GM21576 (cell line): Measurements from ENCODE around the gene SBF2.

Experiments used
- ATAC-seq: cut with Tn5 transposase; IDR thresholded peaks from one replicate; pipeline ENCODE4 v1.9.1; 2021; ENCODE audit warnings: mild to moderate bottlenecking, moderate library complexity; ENCODE audit not compliant: unreplicated experiment

SBF2 gene

DNA sequence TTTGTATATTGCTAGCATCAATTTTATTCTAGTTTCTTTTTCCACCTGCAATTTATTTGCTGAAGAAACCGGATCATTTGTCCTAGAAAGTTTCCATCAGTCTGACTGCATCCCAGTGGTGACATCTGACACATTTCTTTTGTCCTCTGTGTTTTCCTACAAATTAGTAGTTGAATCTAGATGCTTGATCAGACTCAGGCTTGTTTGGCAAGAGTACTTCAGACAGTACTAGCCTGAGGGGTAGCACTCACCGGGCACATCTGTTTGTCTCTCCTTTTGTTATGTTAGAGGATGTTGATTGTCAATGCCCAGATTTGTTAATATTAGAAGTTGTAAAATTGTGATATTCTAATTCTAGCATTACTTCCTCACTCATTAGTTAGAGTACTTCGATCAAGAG lies 425.4 kb downstream of the SBF2 start:
- no peak for ATAC-seq

DNA sequence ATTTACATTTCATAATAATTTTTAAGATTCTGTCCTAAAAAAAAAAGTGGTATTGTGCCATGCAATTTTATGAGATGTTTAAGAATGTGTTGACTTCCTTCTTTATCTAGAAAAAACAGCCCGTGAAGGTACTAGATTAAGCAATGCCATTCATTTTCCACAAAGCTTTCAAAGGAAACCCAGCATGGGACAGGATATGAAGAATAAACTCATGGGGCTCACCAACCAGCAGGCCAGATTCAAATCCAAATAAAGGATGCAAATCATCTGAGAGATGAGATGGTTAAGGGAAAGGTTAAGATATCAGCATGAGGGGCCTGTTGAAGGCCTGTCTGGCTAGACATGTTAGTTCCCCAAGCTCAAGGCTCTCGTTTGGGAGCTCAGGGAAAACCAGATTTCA lies 431.0 kb downstream of the SBF2 start:
- ATAC-seq: no peak

DNA sequence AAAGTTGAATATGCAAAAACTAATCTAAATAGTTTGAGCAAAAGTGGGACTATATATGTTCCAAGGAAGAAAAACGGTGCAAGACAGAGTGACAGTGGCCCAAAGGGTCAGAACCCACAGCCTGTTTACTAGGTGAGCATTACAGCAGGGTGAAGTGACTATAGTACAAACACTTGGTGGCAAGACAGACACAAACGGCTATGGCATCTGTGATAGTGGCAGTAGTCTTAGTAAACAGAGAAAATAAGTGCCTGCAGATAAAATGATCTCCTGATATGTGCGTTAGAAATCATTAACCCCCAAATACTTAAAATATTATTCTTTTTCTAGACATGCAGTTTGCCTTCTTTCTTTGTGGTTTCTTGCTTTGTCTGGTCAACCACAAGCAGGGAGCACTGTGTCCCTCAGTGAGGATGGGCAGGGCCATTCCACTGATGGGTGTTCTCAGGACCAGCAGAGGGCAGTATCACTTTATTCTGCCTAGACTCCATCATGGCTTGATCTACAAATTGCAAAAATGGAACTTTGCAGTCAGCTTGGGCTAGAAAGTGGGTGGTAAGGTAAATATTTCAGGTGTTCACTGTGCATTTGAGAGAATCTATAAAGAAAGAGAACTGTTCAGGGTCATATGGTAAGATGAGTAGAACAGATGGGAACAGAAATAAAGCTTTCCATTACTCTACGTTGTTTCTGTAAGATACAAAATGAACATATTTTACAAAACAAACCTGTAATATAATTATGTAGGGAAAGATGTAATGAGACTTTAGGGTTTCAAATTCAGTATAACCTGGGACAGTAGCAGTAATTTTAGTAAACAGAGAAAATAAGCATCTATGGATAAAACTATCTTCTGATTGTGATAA lies 431.9 kb downstream of the SBF2 start:
- ATAC-seq: peak; percentile 88

DNA sequence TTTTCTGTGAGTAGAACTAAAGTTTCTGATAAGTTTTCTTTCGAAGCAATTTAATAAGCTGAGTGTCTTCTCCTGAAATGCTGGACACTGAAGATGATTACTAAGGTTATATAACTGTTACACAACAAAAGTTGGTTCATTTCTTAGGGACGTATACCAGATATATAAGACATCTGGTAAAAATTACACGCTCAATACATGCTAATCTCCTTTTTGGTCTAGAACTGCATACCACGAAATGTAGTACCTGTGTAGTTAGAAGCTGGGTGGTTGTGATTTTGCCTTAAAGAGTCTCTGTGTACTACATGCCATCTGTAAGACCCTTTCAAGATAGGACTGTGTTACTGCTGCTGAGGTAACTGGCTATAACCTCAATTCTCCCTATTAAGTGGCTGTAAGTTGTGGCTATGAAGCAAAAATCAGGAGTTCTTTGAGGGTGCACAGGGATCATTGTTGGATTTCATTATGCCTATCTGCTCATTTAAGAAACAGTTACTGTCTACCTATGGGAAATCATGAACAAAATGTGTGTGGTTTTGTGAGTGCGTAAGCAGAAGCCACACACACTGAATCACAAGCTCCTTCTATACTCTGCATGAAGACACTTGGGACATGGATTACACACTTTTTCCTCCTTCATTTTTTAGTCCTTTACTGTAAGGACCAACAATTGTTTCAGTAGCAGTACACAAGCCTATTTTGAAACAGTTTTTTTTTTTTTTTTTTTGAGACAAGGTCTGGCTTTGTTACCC lies 434.3 kb downstream of the SBF2 start:
- no peak for ATAC-seq

DNA sequence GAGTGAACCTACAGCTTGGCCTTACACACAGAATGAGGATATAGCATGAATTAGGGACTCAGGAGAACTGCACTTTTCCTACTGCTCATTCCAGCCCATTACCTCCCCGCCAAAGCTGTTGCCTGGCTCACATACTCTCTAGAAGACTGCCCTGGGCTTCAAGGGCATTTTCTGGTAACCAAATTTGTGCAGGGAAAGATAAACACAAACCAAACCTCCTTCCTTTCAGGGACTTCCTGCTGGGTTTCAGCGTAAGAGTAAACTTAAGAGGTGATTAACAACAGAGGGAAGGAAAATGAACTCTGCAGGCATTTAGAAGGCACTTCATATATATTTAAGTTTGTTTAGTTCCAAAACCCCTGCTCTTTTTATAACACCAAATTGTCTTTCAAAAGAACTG lies 435.2 kb downstream of the SBF2 start:
- ATAC-seq: no peak

DNA sequence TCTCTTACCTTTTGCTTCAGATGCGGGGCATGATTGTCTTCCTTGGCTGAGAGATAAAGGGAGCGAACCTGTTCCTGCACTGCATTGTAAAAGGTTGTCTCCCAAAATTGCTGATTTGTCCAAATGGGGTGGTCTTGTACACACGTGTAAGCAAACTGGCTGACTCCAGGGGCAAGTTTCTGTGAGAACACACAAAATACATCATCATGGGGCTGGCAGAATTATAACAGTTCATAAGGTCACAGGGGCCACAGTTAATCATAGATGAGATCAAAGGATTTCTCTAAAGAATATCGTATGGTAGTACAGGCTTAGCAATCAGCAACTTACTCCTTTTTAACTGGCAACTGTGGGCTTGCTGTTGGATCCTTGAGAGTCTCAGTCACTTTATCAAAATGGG lies 435.8 kb downstream of the SBF2 start:
- ATAC-seq: no peak

DNA sequence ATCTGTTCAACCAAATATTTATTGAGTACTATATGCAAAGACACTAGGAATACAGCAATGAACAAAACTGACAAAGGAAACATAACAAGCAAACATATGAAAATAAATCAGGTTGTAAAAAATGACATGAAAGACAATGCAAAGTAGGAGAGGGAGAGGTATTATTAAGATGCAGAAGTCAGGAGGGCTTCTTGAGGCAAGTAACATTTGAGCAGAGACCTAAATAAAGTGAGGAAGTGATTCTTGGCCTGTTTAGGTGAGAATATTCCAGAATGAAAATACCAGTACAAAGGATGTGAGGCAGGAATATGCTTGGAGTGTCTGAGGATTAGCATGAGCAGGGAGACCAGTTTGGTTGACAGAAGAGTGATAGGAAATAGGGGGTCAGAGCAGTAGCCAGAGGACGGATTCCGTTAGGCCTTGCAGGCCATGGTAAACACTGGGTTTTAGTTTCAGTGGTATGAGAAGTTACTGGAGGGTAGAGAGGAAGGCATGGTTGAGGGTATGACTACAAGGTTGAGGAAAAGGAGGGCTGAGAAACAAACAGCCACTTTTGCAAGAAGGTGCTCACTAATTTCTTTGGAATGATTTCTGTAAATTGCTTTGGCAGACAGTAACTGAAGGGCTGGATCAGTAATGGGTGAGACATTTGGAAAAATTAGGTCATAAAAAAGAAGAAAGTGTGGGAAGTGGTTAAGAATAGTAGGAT lies 438.3 kb downstream of the SBF2 start:
- peak; percentile 71 for ATAC-seq

DNA sequence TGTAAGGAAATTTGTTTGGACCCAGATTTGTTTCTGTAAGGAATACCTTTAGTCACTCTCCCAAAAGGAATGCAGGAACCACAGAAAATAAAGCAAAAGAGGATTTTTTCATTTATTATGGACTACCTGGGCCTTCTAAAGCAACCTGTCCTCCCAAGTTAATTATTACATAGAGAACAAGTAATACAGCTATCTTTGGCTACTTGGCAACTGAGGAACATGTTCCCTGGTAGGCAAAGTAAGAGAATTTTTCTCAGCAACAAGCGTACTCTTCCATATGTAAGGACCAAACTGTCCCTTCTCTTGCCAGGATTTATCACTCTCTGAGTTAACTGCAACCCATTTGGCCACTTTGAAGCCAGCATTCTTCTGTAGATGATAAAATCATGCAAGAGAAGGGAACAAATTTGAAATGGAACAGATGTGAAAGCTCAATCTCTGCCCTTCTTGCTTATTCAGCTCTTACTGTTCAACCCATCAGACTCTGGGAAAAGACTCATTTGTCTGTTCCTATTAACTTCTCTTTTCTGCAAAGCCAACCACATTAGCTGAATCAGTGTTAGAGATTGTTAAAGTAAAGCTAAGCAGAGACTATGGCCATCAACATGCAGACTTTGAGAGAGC lies 440.0 kb downstream of the SBF2 start:
- no peak for ATAC-seq

DNA sequence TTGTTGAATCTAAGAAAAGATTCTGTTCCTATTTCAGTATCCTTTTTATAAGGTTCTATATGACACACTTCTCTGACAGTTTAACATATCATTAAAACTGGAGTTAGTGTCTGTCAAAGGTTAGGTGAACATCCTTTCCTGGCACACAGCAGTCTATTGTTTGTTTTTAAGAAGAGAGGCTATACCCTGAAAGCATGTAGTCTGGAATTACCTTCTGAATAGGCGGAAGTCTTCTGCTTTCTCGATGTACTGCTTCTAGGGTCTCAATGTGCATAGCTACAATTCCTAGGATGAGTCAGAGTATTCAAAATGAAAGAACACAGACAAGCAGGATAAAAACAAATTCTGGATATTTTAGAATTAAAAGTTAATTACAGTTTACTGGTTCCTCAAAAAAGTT lies 441.6 kb downstream of the SBF2 start:
- no peak for ATAC-seq

DNA sequence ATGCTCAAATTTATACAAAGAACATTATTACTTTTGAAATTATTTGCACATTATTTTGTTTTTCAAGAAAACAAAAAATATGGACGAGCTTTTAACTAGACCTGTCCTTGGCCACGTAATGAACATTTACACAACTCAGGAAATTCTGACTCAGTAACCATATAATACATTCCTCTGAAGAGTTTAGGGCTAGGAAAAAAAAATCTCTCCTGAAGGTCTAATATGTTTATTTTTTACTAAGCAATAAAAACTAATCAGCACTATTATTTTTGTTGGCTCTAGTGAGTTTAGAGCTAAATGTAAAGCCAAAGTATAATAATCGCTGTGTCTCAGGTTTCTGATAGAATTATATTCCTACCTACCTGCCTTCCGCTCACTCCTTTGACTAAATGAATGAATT lies 442.7 kb downstream of the SBF2 start:
- ATAC-seq: no peak

DNA sequence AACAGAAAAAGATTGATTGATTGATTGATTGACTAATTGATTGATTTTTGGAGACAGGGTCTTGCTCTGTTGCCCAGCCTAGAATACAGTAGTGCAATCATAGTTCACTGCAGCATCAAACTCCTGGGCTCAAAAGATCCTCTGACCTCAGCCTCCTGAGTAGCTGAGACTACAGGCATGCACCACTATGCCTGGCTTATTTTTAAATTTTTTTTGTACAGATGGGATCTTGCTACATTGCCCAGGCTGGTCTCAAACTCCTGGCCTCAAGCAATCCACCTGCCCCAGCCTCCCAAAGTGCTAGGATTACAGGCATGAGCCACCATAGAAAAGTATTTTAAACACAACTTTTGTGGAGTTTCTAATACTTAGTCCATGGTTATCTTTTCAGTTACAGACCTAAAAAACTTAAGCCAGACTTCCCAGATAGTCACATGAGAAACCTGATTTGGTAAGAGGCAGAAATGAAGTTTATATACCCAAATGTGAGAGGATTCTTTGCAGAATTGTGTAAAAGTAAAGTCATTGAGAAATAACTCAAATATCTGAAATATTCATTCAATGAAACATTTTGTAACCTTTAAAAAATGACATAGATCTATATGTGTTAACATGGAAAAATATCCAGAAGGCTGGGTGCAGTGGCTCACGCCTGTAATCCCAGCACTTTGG lies 443.7 kb downstream of the SBF2 start:
- no peak for ATAC-seq

DNA sequence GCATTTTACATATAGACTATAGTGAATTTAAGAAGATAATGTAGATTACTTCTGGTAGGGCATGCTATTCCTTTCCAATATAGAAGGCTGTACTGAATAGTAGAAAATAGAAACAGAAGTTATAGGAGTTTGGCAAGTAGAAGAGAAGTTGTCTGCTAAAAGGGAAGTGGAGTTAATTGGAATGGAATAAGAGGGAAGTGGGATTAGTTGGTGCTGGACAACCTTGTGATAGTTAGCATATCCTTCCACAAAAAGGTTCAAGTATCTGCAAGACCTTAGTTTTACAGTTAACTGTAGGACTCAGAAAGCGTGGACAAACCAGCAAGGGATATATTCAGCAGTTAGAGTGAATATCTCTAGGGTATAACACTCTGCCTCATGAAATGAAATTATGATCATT lies 444.6 kb downstream of the SBF2 start:
- no peak for ATAC-seq

DNA sequence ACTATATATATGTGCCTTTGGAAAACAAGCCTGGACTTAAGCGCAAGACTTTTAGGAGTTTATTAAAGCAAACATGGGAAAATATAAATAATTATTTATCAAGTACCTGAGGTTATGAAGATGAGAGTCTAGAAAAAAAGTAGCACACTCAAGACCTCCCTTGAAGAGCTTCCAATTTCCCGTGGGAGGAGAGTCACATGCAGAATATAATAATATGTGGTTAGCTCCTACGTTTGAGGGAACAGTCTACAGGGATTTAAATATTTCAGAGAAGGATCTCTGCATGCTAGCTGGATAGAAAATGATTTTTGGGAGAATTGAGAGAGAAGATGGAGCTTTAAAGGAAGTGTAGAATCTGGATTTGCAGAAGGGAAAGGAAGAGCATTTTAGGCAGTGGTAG lies 446.4 kb downstream of the SBF2 start:
- no peak for ATAC-seq

DNA sequence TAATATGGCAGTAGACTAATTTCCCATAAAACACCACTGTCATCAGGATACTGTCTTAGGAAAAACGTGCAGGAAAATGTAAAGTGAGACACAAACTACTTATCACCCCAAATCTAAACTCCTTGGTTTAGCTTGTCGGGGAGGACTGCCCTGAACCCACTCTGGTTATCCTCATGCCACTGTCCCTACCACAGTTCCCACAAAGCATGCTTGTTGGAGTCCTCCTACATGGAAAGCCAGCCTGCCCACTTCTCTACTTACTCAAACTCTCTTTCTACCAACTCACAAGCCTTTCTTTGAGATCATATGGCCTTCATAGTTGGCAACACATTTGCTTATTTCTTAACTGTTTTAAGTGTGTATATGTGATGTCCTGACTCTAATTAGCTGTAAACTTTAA lies 451.1 kb downstream of the SBF2 start:
- no peak for ATAC-seq

DNA sequence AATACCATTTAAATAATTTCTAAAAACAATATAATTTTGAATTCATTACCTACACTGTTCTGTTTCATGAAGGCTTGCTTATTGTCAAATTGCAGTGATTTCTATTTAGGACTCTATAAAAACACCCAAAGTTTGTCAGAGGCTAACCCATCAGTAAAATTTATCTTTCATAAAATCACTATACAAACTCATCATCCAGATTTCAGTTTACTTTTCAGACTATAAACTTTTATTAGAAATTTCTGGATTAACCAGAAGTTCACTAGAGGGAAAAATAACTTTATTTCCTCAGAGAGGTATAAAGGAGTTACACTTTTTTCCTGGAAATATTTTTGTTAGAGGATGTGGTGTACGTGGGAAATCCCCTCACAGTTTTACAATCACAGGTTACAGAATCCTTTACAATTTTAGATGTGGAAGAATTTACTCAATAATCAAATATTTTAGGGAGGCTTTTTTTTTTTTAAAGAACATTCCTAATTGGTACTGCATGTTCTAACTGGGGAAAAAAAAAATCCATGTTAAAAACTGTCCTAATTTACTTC lies 453.5 kb downstream of the SBF2 start:
- ATAC-seq: no peak

DNA sequence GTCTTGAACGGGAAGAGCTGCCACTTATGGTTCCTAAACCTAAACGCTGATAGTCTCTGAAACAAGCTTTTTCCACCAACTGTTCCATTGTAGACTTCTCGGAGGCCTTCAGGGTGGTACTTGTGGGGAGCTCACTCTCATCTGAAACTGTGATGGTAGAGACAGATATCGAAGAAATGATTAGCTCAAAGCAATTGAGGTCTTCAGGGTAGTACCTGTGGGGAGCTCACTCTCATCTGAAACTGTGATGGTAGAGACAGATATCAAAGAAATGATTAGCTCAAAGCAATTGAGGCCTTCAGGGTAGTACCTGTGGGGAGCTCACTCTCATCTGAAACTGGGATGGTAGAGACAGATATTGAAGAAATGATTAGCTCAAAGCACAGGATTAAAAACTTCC lies 454.5 kb downstream of the SBF2 start:
- no peak for ATAC-seq

DNA sequence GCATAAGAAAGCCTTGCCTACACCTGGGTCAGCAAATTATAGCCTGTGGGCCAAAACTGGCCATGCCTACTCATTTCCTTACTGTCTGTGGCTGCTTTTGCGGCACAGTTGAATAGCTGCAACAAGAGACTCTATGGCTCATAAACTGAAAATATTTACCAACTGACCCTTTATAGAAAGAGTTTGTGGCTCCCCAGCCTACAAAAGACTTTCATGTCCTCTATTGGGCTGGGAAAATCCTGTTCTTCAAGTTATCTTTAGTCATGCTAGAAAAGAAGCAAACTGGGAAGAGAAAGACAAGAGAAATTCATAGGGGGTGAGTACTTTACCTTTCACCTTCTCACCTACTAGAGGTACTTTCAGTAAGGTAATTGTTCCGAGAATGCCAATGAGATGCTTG lies 455.1 kb downstream of the SBF2 start:
- ATAC-seq: peak; percentile 68

DNA sequence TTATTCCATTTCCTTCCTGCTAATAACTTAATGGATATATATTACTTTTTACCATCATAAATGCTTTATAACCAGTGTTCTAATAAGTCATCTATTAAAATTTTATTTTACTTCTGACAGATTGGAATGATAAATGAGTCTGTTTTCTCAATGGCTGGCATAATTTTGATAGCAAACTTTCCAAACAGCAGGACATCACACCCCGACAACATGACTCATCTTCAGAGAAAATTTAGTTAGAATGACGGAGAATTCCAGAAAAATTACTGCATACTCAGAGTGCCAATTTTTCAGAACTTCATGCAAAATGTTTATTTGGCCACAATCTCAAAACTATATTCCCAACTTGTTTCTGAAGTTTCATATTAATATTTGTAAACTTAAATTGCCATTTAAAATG lies 455.8 kb downstream of the SBF2 start:
- ATAC-seq: no peak

DNA sequence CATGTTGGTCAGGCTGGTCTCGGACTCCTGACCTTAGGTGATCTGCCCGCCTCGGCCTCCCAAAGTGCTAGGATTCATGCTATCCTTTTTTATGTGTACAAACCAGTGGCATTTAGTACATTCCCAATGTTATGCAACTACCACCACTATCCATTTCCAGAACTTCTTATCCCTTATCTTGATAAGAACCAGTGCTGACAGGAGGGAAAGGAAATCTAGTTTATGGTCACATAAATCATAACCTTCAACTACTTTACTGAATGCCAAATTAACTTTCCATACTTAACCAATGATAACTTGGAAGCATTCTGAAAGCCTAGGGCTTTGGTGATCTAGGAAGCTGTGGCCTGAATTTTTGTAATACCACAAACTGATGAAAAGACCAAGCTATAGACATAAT lies 459.7 kb downstream of the SBF2 start:
- no peak for ATAC-seq

DNA sequence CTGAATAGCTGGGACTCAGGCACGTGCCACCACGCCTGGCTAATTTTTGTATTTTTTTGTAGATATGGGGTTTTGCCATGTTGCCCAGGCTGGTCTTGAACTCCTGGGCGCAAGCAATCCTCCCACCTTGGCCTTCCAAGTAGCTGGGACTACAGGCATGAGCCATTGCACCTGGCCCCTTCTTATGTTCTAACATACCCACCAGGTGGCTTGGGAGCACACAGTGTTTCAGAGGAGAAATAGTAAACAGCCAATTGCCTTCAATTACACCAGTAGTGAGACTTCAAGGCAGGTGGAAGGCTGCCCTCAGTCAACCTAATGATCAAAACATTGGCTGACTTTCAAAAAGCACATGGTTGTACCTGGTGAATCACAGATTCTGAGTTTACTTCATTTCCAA lies 462.9 kb downstream of the SBF2 start:
- ATAC-seq: no peak

DNA sequence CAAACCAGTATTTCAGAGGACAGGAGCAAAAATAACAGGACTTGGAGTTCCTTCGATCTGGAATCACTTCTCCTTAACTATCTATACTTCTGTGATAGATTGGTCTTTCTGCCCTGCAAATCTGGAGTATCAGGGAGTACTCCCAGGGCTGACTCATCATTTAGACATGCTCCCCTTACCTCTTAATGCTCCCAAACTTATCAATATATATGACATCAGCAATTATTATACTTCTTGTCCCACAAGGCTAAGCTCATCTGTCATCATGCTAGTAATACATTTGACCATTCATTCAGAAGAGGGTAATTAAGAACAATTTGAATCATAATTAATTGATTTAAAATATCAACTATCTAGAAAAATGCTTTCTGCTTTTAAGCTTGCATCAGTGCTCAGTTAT lies 466.3 kb downstream of the SBF2 start:
- no peak for ATAC-seq
